Fibroblast of villous mesenchyme (primary cell): Measurements from ENCODE around the gene RAMACL. TPM values are rescaled to one million over a fixed set of nuclear protein-coding genes. Genes with fewer than 3 reads are reported as not detected.

Experiments used
- DNase-seq: peaks from one replicate; pipeline ENCODE4 v3.0.0-alpha.2; 2010; ENCODE audit warnings: low read depth
- H3K4me3 ChIP-seq: 2 replicates; pipeline ENCODE4 v1.5.1; 2011; ENCODE audit warnings: low read depth, mild to moderate bottlenecking, low read length
- total RNA-seq: library from RNA; depleted of rRNA; stranded (reverse); fragments of >200 nt; gene quantifications from 2 replicates; pipeline ENCODE4 v1.2.3, GENCODE V29; 2012
- TF ChIP-seq, protein P1 (sequence below): IDR thresholded peaks from 2 replicates; pipeline ENCODE4 v1.5.1; 2012; ENCODE audit warnings: low read depth, mild to moderate bottlenecking, low read length; ENCODE audit not compliant: insufficient read depth

Gene RAMACL
- total RNA-seq, 1 donor, result 0.43 TPM

DNA sequence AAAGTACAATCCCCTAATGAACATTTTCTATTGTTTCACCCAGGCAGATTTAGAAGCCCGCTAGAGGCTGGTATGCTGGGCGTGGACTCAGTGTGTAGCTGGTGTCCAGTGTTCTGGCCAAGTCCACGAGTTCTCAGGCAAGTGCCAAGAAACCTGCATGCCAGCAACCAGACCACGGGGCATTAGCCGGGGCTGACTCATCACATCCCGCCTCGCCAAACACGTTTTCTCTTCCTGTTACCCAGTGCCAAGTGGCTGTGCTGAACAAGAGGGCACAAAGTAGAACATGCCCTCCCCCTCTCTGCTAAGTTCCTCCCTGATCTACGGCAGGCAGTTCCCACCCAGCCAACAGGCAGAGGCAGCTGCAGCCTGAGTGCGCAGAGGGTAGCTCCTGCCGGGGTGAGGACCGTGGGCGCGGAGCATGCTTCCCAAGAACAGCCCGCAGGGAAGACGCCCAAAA lies 29.6 kb downstream of the RAMACL start:
- TF ChIP-seq, protein P1, sequence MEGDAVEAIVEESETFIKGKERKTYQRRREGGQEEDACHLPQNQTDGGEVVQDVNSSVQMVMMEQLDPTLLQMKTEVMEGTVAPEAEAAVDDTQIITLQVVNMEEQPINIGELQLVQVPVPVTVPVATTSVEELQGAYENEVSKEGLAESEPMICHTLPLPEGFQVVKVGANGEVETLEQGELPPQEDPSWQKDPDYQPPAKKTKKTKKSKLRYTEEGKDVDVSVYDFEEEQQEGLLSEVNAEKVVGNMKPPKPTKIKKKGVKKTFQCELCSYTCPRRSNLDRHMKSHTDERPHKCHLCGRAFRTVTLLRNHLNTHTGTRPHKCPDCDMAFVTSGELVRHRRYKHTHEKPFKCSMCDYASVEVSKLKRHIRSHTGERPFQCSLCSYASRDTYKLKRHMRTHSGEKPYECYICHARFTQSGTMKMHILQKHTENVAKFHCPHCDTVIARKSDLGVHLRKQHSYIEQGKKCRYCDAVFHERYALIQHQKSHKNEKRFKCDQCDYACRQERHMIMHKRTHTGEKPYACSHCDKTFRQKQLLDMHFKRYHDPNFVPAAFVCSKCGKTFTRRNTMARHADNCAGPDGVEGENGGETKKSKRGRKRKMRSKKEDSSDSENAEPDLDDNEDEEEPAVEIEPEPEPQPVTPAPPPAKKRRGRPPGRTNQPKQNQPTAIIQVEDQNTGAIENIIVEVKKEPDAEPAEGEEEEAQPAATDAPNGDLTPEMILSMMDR, result no peak
- H3K4me3 ChIP-seq, result no peak overlapping the region
- DNase-seq, result peak; percentile 60

DNA sequence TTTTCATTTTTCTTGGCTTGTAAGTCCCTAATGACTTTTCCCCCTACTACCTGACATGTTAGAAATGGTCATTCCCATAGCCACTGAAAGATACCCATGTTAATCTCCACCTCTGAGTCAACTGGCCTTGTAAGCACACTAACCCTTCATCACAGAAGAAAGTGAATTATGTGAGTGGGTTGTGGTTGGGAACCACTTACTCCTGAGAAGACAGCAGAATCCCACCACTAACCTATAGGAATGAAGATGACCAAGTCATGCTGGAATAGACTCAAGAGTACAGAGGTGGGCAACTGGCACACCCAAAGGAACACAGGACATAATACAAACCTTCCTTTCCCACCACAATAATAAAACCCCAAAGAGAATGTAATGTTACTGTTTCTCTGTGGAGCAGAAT lies 30.1 kb downstream of the RAMACL start:
- no peak for DNase-seq
- H3K4me3 ChIP-seq, result no peak overlapping the region
- TF ChIP-seq, protein P1, result no peak

DNA sequence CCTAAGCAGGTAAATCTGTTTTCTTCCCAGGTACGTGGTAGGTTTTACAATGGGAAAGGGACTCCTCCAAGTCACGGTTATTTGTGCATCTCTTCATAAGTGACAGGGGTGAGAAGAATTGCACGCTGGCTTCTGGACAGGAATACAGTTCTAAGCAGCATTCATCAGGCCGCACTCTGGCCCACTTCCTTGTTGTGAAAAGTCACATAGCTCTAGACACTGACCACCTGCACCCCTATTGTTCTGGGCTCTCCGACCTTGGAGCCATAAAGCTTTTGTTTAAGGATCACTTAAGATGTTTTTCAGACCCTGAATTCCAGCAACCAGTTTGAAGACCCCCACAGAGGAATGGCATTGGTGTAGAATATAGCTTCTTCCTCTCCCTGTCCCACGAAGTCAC lies 31.4 kb downstream of the RAMACL start:
- TF ChIP-seq, protein P1, result no peak
- no peak for DNase-seq
- no peak overlapping the region for H3K4me3 ChIP-seq

DNA sequence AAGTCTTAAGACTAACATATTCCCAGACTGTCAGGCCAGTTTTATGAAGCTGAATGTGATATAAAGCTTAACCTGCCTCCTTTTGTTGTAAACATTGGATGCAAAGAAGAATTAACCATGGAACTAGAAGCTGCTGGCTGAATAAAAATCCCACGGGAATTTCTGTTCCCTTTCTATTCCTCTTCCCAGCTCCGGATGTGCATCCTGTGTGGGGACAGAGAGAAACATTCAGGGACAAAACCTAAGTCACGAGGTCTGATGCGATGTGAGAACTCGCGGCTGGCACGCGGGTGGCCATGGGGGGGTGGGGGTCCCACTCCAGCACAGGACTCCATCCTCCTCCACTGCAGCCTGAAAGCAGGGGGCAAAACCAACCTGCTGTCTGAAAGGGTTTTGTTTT lies 32.2 kb downstream of the RAMACL start:
- DNase-seq, result peak; percentile 66
- H3K4me3 ChIP-seq, result no peak overlapping the region
- TF ChIP-seq, protein P1, result no peak

DNA sequence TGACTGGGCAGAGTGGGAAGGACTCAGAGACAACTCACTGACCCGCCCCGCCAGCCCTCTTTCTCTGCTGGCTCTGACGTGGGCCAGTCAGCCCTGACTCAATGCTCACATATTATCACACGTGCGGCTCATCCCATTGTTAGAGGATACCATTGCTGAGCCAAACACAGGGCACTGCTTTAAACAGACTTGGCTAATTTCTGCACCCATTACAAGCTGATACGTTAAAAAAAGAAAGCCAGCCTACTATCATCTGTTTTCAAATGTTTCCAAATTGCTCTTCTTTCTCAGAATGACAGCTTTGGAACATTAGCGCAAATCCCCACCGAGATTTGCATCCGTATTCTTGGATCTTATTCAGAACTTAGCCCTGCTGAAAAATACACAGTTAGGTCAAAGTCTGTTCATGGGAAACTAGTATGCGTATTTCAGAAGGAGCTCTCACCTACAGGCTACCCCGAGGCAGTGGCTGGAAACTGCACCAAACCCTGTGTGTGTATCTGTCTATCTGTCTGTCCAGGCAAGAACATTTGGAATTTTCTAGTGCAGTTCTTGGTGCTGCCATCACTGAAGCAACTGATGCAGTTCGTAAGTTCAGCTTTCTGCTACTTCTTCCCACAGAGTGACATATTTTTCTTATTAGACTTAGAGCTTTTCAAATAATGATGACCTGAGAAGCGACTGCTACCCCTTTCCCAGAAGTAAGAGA lies 32.8 kb downstream of the RAMACL start:
- DNase-seq, result peak; percentile 79
- no peak overlapping the region for H3K4me3 ChIP-seq
- TF ChIP-seq, protein P1, result no peak

DNA sequence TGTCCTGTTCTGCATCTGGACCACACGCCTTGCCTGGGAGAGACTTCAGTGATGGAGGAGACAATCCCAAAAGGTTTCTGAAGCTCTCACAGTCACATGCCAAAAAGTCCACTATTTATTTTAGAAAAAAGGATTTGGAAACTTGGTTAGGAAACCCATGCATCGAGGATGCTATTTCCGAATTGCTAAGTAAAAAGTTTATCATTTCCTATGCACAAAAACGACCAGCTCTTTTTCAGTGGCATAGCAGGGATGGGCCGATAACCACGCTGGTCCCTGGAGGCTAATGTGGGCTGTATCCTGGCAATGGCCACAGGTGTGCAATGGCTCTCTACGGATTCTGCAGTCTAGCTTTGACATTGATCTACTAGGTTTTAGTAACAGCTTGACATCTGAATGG lies 33.9 kb downstream of the RAMACL start:
- H3K4me3 ChIP-seq, result no peak overlapping the region
- DNase-seq, result no peak
- TF ChIP-seq, protein P1, result no peak
